Activated CD8-positive, alpha-beta memory T cell treated with anti-CD3 and anti-CD28 coated beads, Interleukin-2, amount 50 U/mL, for 24 hours (primary cell): ENCODE results near the gene RNF214.

Experiments
- DNase-seq: peaks from one replicate; pipeline ENCODE4 v3.0.0-alpha.2; 2020; ENCODE audit errors: extremely low read depth

RNF214 gene

GRCh38 chr11:117282956-117283355, 50.5 kb downstream of the RNF214 start:
- DNase-seq: no peak

GRCh38 chr11:117284053-117284452, 51.6 kb downstream of the RNF214 start:
- DNase-seq: no peak

GRCh38 chr11:117286588-117286987, 54.1 kb downstream of the RNF214 start:
- DNase-seq: no peak

- DNase-seq: no peak
These were observed 55.2 kb downstream of the RNF214 start for GRCh38 chr11:117287668-117288067.

- no peak for DNase-seq
These were observed 57.3 kb downstream of the RNF214 start for GRCh38 chr11:117289795-117290194.

- no peak for DNase-seq
These were observed 58.4 kb downstream of the RNF214 start, which contains the start of gene BACE1-AS for GRCh38 chr11:117290809-117291396. Gene BACE1-AS (plus strand): TSS chr11:117291346.

GRCh38 chr11:117292616-117293015, 60.1 kb downstream of the RNF214 start:
- DNase-seq: no peak

- no peak for DNase-seq
These were observed 63.1 kb downstream of the RNF214 start for GRCh38 chr11:117295438-117296137.

GRCh38 chr11:117296881-117297280, 64.4 kb downstream of the RNF214 start:
- DNase-seq: no peak

DNA sequence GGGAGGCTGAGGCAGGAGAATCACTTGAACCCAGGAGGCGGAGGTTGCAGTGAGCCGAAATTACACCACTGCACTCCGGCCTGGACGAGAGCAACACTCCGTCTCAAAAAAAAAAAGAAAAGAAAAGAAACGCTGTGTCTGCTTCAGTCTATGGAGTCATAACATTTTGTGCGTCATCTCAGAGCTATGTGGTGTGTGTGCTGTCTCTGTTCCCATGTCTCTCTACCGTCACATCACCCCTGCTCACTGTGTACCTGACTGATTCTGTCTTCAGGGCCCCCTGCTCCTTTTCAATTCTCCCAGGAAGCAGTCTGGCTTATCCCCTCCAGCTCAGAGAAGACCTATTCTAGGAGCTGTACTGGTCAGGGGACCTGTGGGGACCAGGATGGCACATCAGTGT, 65.7 kb downstream of the RNF214 start:
- DNase-seq: no peak

- no peak for DNase-seq
These were observed 67.1 kb downstream of the RNF214 start for GRCh38 chr11:117299351-117300282.

- DNase-seq: no peak
These were observed 67.8 kb downstream of the RNF214 start for GRCh38 chr11:117300283-117300663.

- no peak for DNase-seq
These were observed 68.3 kb downstream of the RNF214 start for GRCh38 chr11:117300773-117301172.

DNA sequence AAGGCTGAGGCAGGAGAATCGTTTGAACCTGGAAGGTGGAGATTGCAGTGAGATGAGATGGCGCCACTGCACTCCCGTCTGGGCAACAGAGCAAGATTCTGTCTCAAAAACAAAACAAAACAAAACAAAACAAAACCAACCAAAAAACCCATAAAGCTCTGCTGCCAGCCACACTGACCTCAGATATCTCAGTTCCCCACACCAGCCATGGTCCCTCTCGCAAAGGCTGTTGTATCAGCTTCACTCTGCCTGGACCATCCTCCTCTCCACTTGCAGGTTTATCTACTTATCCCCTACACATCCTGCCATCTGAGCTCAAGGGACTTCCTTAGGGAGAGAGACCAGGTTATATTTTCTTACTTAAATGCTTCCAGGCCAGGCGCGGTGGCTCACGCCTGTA, 69.8 kb downstream of the RNF214 start:
- DNase-seq: no peak

DNA sequence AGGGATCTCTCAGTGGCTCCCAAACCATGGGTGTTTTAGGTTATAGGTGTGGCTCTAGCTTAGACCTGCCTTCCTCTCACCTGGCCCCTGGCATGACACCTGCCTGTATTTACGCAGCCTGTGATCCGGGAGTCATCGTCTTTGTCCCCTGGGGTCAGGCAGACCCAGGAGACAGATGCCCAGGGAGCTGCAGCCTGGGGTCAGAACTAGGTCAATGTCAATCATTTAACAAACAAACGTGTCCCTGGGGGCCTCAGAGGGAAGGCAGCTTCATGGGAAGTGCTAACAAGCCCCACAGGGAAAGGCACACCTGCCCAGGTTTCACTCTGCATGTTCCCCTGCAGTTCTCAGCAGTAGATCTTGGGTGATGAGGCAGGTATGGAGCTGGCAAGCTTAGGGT, 70.6 kb downstream of the RNF214 start:
- no peak for DNase-seq

GRCh38 chr11:117303646-117304315, 71.3 kb downstream of the RNF214 start:
- DNase-seq: no peak

DNA sequence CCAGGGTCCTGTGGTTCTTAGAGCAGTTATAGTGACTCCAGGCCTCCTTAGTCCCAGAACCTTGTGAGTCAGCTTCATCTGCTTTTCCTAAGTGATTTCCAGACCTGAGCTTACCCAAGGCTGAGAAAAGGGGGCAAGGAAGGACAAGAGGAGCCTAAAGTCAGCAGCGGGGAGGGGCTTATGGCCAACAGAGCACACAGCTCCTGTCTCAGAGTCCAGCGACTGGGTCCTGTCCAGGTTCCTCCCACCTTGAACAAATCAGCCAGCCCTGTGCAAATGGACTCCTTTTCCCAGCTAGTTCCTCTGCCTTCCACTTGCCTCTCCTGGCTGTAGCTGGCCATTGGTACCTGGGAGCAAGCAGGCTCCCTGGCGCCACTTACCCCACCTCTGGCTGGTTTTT, 72.7 kb downstream of the RNF214 start:
- no peak for DNase-seq

DNA sequence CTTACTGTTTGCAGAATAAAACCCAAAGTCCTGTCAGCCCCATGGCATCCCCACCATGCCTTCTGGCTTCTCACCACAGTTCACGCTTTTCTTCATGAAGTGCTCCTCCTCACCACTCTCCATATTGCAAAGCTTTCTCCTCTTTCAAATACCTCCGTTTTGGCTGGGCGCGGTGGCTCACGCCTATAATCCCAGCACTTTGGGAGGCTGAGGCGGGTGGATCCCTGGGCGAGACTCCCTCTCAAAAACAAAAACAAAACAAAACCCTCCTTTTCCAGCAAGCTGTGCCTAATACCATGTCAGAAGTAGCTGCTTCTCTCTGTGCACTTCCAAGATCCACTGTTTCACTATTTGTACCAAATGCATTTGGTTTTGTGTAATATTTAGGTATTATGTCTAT, 76.8 kb downstream of the RNF214 start:
- DNase-seq: no peak

GRCh38 chr11:117313091-117313490, 80.6 kb downstream of the RNF214 start:
- DNase-seq: no peak

DNA sequence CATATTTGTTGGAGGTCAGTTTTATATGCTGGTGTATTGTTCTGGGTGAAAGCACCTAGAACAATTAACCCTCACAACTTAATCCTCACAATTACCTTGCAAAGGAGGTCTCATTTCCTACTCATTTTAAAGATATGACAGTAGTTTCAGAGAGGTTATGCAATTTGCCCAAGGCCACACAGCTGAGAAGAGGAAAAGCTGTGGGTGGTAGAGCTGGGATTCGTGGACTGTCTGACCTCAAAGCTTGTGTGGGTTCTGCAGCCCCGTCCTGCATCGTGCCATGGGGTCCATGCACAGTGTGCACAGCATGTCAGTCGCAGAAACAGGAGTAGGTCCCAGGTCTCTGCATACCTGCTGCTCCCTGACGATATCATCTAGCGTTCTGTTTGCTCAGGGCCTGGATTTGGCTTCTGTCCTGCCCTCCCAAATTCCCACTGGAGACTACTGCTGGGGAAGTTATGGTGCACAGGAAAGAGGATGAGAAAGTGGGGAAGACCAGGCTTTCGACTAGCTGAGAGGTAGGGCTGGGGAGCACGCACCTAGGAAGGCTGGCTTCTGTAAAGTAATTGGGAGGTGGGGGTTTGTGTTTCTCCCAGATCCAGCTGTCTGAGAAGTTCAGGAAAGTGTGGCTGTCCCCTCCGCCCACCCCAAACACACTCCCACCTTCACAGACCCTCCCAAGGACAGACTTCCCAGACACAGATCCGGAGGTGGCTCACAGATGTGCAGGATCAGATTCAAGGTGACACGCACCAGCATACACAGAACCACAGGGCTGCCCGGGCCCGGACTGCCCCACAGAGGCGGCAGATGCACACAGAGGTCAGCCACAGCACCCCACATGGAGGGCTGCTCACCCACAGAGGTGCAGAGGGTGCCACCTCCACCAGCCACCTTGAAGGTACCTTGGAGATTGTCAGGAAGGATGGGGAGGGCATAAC, 81.6 kb downstream of the RNF214 start:
- no peak for DNase-seq

DNA sequence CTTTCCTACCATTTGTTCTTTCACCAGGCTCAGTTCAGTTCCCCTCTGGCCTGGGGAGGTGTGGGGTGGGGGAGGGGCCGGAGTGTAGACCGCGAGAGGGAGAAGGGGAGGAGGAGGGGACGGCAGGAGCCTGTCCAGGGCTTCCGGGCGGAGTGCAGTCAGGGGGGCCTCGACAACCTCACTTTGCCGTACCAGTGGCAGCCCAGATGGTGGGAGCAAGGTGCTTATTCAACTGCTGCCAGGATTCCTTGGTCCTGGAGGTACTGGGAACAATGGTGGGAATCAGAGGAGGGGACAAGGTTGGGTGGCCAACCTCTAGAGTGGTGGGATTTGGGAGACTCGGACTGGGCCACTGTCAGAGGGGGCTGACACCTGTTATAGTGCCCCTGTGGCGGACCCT, 82.4 kb downstream of the RNF214 start:
- no peak for DNase-seq
